GM10847 (cell line): Measurements from ENCODE around the gene JUND.

Source experiments
- POLR2A ChIP-seq: IDR thresholded peaks from 2 replicates; pipeline ENCODE4 v1.6.1; 2011; ENCODE audit not compliant: insufficient read length; ENCODE audit errors: extremely low read depth

JUND gene

DNA sequence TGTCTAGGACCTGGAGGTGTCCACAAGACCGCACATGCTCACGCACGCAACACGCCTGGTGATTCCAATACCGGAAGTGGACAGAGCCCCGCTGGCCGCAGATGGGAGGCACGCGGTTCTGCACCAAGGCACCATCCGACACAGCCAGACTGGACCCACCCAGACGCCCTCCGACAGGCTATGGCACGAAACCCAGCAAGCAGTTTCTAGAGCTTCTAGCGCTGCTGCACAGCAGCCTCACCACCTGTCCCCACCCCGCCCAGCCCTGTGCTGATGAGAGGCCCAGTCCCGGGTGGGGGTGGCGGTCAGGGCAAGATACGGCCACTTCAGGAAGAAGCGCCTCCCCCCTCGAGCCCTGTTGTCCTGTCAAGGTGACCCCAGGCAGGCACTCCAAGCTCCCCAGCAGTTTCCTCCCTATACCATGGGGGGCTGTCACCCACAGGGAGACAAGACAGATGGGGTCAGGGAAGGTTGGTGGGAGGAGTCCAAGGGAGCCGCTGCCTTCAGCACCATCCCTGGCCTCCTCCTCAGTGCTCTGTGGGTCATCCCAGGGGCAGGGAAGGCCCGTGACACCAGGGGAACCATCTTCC, 30.2 kb upstream of the JUND start:
- TF ChIP-seq POLR2A = no peak

DNA sequence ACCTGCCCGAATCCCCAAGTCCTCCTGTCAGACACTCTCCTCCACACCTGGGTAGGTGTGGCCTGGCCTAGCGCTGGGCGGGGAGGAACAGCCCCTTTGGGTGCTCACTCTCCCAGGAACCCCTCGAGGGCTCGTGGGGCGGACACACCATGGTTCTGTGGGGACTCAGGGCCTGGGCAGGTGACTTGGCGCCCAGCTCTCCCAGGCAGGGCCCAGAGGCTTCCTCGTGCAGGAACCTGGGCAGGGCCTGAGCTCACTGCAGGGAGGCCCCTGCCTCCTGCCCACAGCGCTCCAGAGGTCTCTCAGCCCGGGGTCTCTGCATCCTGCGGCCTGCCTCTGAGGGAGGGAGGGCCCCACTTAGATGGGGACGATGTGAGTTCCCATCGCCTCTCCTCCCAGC, 29.5 kb upstream of the JUND start:
- TF ChIP-seq POLR2A = no peak

- TF ChIP-seq POLR2A = no peak
Measured at GRCh38 chr19:18310118-18310909, 28.9 kb upstream of the JUND start.

- TF ChIP-seq POLR2A = no peak
Measured at GRCh38 chr19:18309525-18310064, 28.2 kb upstream of the JUND start.

GRCh38 chr19:18308948-18309325, 27.5 kb upstream of the JUND start:
- no peak for TF ChIP-seq POLR2A

GRCh38 chr19:18308051-18308947, 26.9 kb upstream of the JUND start:
- no peak for TF ChIP-seq POLR2A

- no peak for TF ChIP-seq POLR2A
Measured at GRCh38 chr19:18307271-18307681, 25.9 kb upstream of the JUND start.

GRCh38 chr19:18306888-18307260, 25.5 kb upstream of the JUND start:
- TF ChIP-seq POLR2A = no peak

GRCh38 chr19:18306209-18306887, 24.9 kb upstream of the JUND start:
- TF ChIP-seq POLR2A = no peak

- TF ChIP-seq POLR2A = peak; percentile 59
Measured at GRCh38 chr19:18304458-18305310, 23.3 kb upstream of the JUND start.

- TF ChIP-seq POLR2A = no peak
Measured at GRCh38 chr19:18304208-18304457, 22.7 kb upstream of the JUND start.

DNA sequence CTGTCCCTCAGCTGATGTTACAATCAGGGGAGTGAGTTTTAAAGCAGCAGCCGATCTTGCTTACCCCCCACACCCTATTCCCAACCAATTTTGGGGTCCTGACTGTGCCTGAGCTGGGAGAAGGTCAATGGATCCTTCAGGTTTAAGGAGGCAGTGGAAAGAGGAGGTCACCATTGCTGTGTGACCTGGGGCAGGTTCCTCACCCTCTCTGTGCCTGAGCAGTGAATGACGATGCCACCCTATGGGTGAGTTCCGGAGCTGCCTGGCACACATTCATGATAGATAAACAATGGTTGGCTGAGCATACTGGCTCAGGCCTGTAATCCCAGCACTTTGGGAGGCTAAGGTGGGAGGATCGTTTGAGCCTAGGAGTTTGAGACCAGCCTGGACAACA, 20.3 kb upstream of the JUND start:
- TF ChIP-seq POLR2A = no peak

GRCh38 chr19:18300930-18301717, 19.7 kb upstream of the JUND start:
- TF ChIP-seq POLR2A = no peak

DNA sequence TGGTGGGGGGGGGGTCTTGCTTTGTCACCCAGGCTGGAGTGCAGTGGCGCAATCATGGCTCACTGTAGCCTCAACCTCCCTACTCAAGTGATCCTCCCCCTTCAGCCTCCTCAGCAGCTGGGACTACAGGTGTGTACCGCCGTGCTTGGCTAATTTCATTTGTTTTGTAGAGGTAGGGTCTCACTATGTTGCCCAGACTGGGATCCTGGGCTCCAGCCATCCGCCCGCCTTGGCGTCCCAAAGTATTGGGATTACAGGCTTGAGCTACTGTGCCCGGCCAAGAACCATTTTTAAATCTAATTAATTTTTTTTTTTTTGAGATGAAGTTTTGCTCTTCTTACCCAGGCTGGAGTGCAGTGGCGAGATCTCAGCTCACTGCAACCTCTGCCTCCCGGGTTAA, 18.2 kb upstream of the JUND start:
- no peak for TF ChIP-seq POLR2A
